Sigmoid colon (tissue), 7 donors: ENCODE measurements around the gene FAM8A1. TPM values are rescaled to one million over a fixed set of nuclear protein-coding genes. Genes with fewer than 3 reads are reported as not detected.
"Not testable (repeated sequence)": the region's sequence is repeated elsewhere in the genome, so short reads cannot be mapped to it uniquely, and the experiment has no call there.

Source experiments
- DNase-seq: peaks from one replicate; pipeline ENCODE4 v3.0.0-alpha.2; 2019
- H3K27ac ChIP-seq, 4 donors: fragments of 200-600 bp; sonication (generic); one replicate each; pipeline ENCODE4 v1.5.1; 2016 to 2019; ENCODE audit warnings: mild to moderate bottlenecking in 1 of 4
- H3K27me3 ChIP-seq, 3 donors: fragments of 200-600 bp; sonication (generic); one replicate each; pipeline ENCODE4 v1.5.1; 2019; ENCODE audit warnings: mild to moderate bottlenecking in 1 of 3
- H3K36me3 ChIP-seq, 4 donors: fragments of 200-600 bp; sonication (generic); one replicate each; pipeline ENCODE4 v1.5.1; 2016 to 2019
- H3K4me1 ChIP-seq, 4 donors: fragments of 200-600 bp; sonication (generic); one replicate each; pipeline ENCODE4 v1.5.1; 2017 to 2019
- H3K4me3 ChIP-seq, 4 donors: fragments of 200-600 bp; sonication (generic); one replicate each; pipeline ENCODE4 v1.5.1; 2017 to 2019; ENCODE audit warnings: mild to moderate bottlenecking in 2 of 4, moderate library complexity in 1 of 4
- H3K9me3 ChIP-seq, 4 donors: fragments of 200-600 bp in 3 of 4; sonication (generic) in 3 of 4; one replicate each; pipeline versions ENCODE4 v1.5.1 to v1.6.1; 2013 to 2019
- EP300 ChIP-seq, 4 donors: sonication (generic); formaldehyde crosslinking; IDR thresholded peaks; one replicate each; pipeline ENCODE4 v1.6.1; 2017; ENCODE audit warnings: antibody characterized with exemption in 4 of 4
- POLR2A ChIP-seq, 2 donors: fragments of 450-650 bp; IDR thresholded peaks; one replicate each; pipeline ENCODE4 v1.6.1; 2016; ENCODE audit warnings: antibody characterized with exemption in 2 of 2, mild to moderate bottlenecking in 2 of 2, moderate library complexity in 2 of 2
- POLR2AphosphoS5 ChIP-seq, 4 donors: sonication (generic); formaldehyde crosslinking; IDR thresholded peaks; one replicate each; pipeline ENCODE4 v1.6.1; 2017; ENCODE audit warnings: antibody characterized with exemption in 4 of 4
- WGBS, 2 donors: extraction: QIAGEN DNeasy Blood & Tissue Kit; methylation state at CpG; one replicate each; pipeline ENCODE4 v1.1.7; 2013; 5-methylcytosine and 5-hydroxymethylcytosine counted together
- intact Hi-C: fragments of 100-400 bp; cut with DNase I; formaldehyde crosslinking; loops from one replicate; pipeline ENCODE4 v1.15.1; 2023
- polyA plus RNA-seq, 3 donors: library from polyadenylated mRNA; stranded (reverse); fragments of 200-250 nt; gene quantifications; one replicate each; pipeline ENCODE4 v1.2.3, GENCODE V29; 2013
- total RNA-seq, 4 donors: library from RNA; depleted of rRNA; stranded (reverse); fragments of >200 nt; gene quantifications; one replicate each; pipeline ENCODE4 v1.1.0, GENCODE V29; 2016
- TF ChIP-seq, protein P1 (sequence below), 4 experiments: fragments of 450-650 bp in 3 of 4; fragments of 200-600 bp in 1 of 4; IDR thresholded peaks; one replicate each; pipeline ENCODE4 v1.5.1; 2016 to 2019; ENCODE audit warnings: antibody characterized with exemption in 4 of 4, mild to moderate bottlenecking in 3 of 4, moderate library complexity in 2 of 4
- donor health status: healthy with polysubstance abuse.
- donor health status: Bipolar disorder and iron deficiency.
- donor health status: healthy.

Gene FAM8A1
- total and polyA plus RNA-seq, 7 donors = 9.0 to 70.4 (median 39.0) TPM

GRCh38 chr6:17562636-17563035 is 37.5 kb upstream of the FAM8A1 start:
- Histone ChIP-seq H3K27me3 (no peaks in the 10 kb centered on the region), H3K9me3 (peaks cover 0 to 2% (median 0%) of the 10 kb centered on the region in 4 donors), H3K36me3 (no peaks in the 10 kb centered on the region), H3K4me3 (no peak overlapping the region), H3K27ac (no peak overlapping the region), H3K4me1 (no peaks in the 10 kb centered on the region)
- 92% methylated on average over 3 of the region's 3 CpGs for WGBS, 2 donors
- TF ChIP-seq, protein P1, sequence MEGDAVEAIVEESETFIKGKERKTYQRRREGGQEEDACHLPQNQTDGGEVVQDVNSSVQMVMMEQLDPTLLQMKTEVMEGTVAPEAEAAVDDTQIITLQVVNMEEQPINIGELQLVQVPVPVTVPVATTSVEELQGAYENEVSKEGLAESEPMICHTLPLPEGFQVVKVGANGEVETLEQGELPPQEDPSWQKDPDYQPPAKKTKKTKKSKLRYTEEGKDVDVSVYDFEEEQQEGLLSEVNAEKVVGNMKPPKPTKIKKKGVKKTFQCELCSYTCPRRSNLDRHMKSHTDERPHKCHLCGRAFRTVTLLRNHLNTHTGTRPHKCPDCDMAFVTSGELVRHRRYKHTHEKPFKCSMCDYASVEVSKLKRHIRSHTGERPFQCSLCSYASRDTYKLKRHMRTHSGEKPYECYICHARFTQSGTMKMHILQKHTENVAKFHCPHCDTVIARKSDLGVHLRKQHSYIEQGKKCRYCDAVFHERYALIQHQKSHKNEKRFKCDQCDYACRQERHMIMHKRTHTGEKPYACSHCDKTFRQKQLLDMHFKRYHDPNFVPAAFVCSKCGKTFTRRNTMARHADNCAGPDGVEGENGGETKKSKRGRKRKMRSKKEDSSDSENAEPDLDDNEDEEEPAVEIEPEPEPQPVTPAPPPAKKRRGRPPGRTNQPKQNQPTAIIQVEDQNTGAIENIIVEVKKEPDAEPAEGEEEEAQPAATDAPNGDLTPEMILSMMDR (IDR thresholded peaks at IDR 0.05) = no peak
- TF ChIP-seq POLR2AphosphoS5 (IDR thresholded peaks at IDR 0.05) = no peak
- TF ChIP-seq POLR2A (IDR thresholded peaks at IDR 0.05) = no peak
- TF ChIP-seq EP300 (IDR thresholded peaks at IDR 0.05) = no peak
- intact Hi-C loops = no loop called here
- no peak for DNase-seq

- DNase-seq = no peak
- H3K36me3 ChIP-seq = no peaks in the 10 kb centered on the region
- no peak overlapping the region for H3K27ac ChIP-seq
- intact Hi-C loops = no loop called here
- 79 to 88% methylated on average over 3 of the region's 3 CpGs for WGBS, 2 donors
- no peak overlapping the region for H3K4me3 ChIP-seq
- H3K4me1 ChIP-seq = no peaks in the 10 kb centered on the region
- peaks cover 0 to 2% (median 0%) of the 10 kb centered on the region in 4 donors for H3K9me3 ChIP-seq
- H3K27me3 ChIP-seq = no peaks in the 10 kb centered on the region
- TF ChIP-seq EP300 (IDR thresholded peaks at IDR 0.05) (no peak), POLR2AphosphoS5 (IDR thresholded peaks at IDR 0.05) (no peak), POLR2A (IDR thresholded peaks at IDR 0.05) (no peak)
- TF ChIP-seq, protein P1 (IDR thresholded peaks at IDR 0.05) = no peak
These were observed 34.7 kb upstream of the FAM8A1 start for GRCh38 chr6:17565399-17565798.

DNA sequence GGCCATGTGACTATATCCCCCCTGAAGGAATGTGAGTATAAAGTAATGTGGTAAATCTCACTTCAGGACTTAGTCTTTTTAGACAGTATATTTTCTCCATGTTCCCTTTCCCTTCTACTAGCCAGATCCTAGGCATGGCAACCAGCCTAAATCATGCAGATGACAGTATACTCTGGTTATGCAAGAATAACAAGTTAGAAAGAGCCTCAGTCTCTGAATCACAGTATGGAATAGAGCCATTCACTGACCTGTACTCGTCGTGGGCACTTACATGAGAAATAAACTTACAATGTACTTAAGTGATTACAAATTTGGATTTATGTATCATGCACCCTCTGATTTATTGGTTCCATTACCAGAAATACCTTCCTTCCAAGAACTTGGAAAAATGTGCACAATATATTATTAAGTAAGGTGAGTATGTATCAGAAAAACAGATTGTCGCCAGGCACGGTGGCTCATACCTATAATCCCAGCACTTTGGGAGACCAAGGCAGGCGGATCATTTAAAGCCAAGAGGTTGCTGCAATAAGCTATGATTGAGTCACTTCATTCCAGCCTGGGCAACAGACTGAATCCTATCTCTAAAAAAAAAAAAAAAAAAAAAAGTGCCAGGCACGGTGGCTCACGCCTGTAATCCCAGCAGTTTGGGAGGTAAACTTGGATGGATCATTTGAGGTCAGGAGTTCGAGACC is 25.1 kb upstream of the FAM8A1 start:
- Histone ChIP-seq H3K27me3 (no peaks in the 10 kb centered on the region), H3K4me3 (no peak overlapping the region), H3K9me3 (peaks cover 0 to 12% (median 6%) of the 10 kb centered on the region in 4 donors), H3K36me3 (no peaks in the 10 kb centered on the region), H3K4me1 (peaks cover 0 to 7% (median 2%) of the 10 kb centered on the region in 4 donors), H3K27ac (peak overlapping the region in 2 of 4 donors; percentile 50 to 57)
- 88 to 90% methylated on average over 8 of the region's 8 CpGs for WGBS, 2 donors
- no peak for TF ChIP-seq EP300 (IDR thresholded peaks at IDR 0.05)
- peak in 3 of 4 donors; percentile 39 to 48 (median 42) for TF ChIP-seq POLR2AphosphoS5 (IDR thresholded peaks at IDR 0.05)
- DNase-seq = no peak
- intact Hi-C loops = no loop called here

DNA sequence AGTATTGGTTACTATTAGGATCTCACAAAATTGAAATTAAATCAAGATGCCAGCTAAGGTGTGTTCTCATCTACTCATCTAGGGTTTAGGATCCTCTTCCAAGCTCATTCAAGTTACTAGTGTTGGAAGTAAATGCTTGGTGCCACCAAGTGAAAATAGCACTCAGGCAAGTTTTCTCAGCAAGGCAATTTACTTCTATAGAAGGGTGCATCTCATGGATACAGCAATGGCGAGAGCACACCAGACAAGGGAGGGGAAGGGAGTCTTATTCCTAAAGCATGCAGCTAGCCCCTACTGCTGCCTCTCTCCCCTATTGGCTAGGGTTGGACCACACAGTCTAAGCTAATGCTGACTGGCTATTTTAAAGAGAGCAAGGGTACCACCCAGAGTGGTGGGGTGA is 23.0 kb upstream of the FAM8A1 start:
- Histone ChIP-seq H3K9me3 (peaks cover 0 to 12% (median 6%) of the 10 kb centered on the region in 4 donors), H3K27ac (no peak overlapping the region), H3K36me3 (no peaks in the 10 kb centered on the region), H3K27me3 (no peaks in the 10 kb centered on the region), H3K4me3 (no peak overlapping the region), H3K4me1 (peaks cover 0 to 7% (median 5%) of the 10 kb centered on the region in 4 donors)
- intact Hi-C loops = no loop called here
- no peak for DNase-seq
- TF ChIP-seq POLR2A (IDR thresholded peaks at IDR 0.05) = no peak
- no peak for TF ChIP-seq EP300 (IDR thresholded peaks at IDR 0.05)
- TF ChIP-seq POLR2AphosphoS5 (IDR thresholded peaks at IDR 0.05) = no peak
- TF ChIP-seq, protein P1 (IDR thresholded peaks at IDR 0.05) = no peak
- 98 to 100% methylated on average over 1 of the region's 1 CpG for WGBS, 2 donors

DNA sequence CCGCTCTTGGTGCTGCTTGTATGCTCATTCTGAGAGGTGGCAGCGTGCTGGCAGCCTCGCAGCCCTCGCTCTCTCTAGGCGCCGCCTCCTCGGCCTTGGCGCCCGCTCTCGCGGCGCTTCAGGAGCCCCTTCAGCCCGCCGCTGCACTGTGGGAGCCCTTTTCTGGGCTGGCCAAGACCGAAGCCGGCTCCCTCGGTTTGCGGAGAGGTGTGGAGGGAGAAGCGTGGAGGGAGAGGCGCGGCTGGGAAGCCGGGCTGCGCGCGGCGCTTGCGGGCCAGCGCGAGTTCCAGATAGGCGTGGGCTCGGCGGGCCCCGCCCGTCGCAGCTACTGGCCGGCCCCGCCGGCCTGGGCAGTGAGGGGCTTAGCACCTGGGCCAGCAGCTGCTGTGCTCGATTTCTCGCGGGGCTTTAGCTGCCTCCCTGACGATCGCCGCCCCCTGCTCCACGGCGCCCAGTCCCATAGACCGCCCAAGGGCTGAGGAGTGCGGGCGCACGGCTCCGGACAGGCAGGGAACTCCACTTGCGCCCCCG is 19.5 kb upstream of the FAM8A1 start:
- H3K9me3 ChIP-seq = peaks cover 0 to 12% (median 6%) of the 10 kb centered on the region in 4 donors
- no peaks in the 10 kb centered on the region for H3K27me3 ChIP-seq
- TF ChIP-seq POLR2AphosphoS5 (IDR thresholded peaks at IDR 0.05) (peak in 3 of 4 donors; percentile 28 to 62 (median 59)), EP300 (IDR thresholded peaks at IDR 0.05) (no peak)
- WGBS, 2 donors = 22 to 28% methylated on average over 53 of the region's 53 CpGs
- DNase-seq = peak; percentile 75
- intact Hi-C loops = loop anchor here (5.0 to 10.0 kb wide), 3 partner anchors 188 to 566 kb away; partner anchors contain the start of genes CAP2 and NHLRC1
- H3K27ac ChIP-seq = peak overlapping the region; percentile 83 to 92 (median 85)
- H3K4me3 ChIP-seq = peak overlapping the region; percentile 45 to 64 (median 57)
- H3K36me3 ChIP-seq = no peaks in the 10 kb centered on the region
- H3K4me1 ChIP-seq = peaks cover 0 to 18% (median 11%) of the 10 kb centered on the region in 4 donors

DNA sequence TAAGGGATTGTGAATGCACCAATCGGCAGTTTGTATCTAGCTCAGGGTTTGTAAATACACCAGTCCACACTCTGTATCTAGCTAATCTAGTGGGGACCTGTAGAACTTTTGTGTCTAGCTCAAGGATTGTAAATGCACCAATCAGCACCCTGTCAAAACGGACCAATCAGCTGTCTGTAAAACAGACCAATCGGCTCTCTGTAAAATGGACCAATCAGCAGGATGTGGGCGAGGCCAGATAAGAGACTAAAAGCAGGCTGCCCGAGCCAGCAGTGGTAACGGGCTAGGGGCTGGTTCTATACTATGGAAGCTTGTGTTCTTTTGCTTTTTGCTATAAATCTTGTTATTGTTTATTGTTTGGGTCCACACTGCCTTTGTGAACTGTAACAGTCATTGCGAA is 18.8 kb upstream of the FAM8A1 start:
- not testable (repeated sequence) for H3K36me3 ChIP-seq, H3K4me3 ChIP-seq, DNase-seq, H3K27me3 ChIP-seq
- intact Hi-C loops = loop anchor here (5.0 to 10.0 kb wide), 3 partner anchors 189 to 566 kb away; partner anchors contain the start of genes CAP2 and NHLRC1
- H3K9me3 ChIP-seq = peaks cover 0 to 12% (median 6%) of the 10 kb centered on the region in 4 donors
- WGBS, 2 donors = 96% methylated on average over 7 of the region's 7 CpGs
- peaks cover 0 to 18% (median 11%) of the 10 kb centered on the region in 4 donors for H3K4me1 ChIP-seq
- peak overlapping the region in 3 of 4 donors; percentile 84 to 92 (median 86) for H3K27ac ChIP-seq
